Transverse colon (tissue), 4 donors: ENCODE data around the gene TRO.

Experiments
- CTCF ChIP-seq, 5 experiments: fragments of 200-600 bp in 3 of 5; fragments of 450-650 bp in 2 of 5; sonication (generic) in 3 of 5; IDR thresholded peaks; 1 replicate in 2 of 5; 2 replicates in 3 of 5; pipeline ENCODE4 v1.5.1; 2016 to 2017; ENCODE audit warnings: antibody characterized with exemption in 5 of 5, inconsistent platforms in 3 of 5, mild to moderate bottlenecking in 2 of 5, moderate library complexity in 1 of 5
- POLR2AphosphoS5 ChIP-seq, 3 donors: sonication (generic); formaldehyde crosslinking; IDR thresholded peaks; one replicate each; pipeline ENCODE4 v1.6.1; 2016; ENCODE audit warnings: antibody characterized with exemption in 3 of 3

GRCh38 chrX:54920610-54921426 is at the start of gene TRO:
- TF ChIP-seq CTCF (IDR thresholded peaks at IDR 0.05) (no peak), POLR2AphosphoS5 (IDR thresholded peaks at IDR 0.05) (no peak)
